HepG2 (cell line): ENCODE data around the gene MST1R. TPM values are rescaled to one million over a fixed set of nuclear protein-coding genes. Genes with fewer than 3 reads are reported as not detected.

Source experiments
- ATAC-seq: fragments of 200-7000 bp; cut with Tn5 transposase; 3 replicates; pipeline ENCODE4 v1.9.1; 2020; ENCODE audit warnings: mild to moderate bottlenecking, moderate library complexity
- BruUV-seq: library from RNA; stranded (reverse); fragments of 400-500 nt; replicated peaks from 2 replicates; lab custom pipeline; 2021; lab: Mats Ljungman, UMichigan
- CTCF ChIA-PET: fragments of 300-600 bp; formaldehyde crosslinking; extraction: SDS; loops from one replicate; lab custom pipeline; 2021; ENCODE audit warnings: low total read pairs, inconsistent platforms, low intra/inter-chr PET ratio; lab: Yijun Ruan, JAX
- POLR2A ChIA-PET: fragments of 350-600 bp; sonication (Branson Sonifier 250); formaldehyde crosslinking; loops from one replicate; lab custom pipeline; 2020; ENCODE audit warnings: antibody characterized with exemption, inconsistent platforms; lab: Yijun Ruan, JAX
- DNase-seq: peaks from one replicate; pipeline ENCODE4 v3.0.0-alpha.2; 2015; ENCODE audit warnings: low spot score
- FAIRE-seq: peaks from 3 replicates; lab custom pipeline; 2011; peaks lifted over from hg19 to GRCh38; lab: Jason Lieb, UNC
- H2AFZ ChIP-seq: one replicate; pipeline ENCODE4 v1.6.1; 2011; ENCODE audit warnings: low read length, inconsistent platforms
- H3K27ac ChIP-seq: fragments of 300-600 bp; 3 replicates; pipeline ENCODE4 v1.8.0; 2011; ENCODE audit warnings: mixed run types, mild to moderate bottlenecking, mixed read lengths, low read length, inconsistent platforms; ENCODE audit not compliant: insufficient read depth; ENCODE audit errors: extremely low read length
- H3K27me3 ChIP-seq, 2 experiments: fragments of 200-600 bp in 1 of 2; 2 replicates in 1 of 2; 3 replicates in 1 of 2; pipeline versions ENCODE4 v1.6.0 to v1.8.0; 2011; ENCODE audit warnings: low read length in 2 of 2, mild to moderate bottlenecking in 2 of 2, moderate library complexity in 2 of 2, inconsistent platforms in 1 of 2; ENCODE audit not compliant: insufficient read depth in 2 of 2, control insufficient read depth in 1 of 2
- H3K36me3 ChIP-seq, 2 experiments: fragments of 200-600 bp in 1 of 2; replicated peaks in 1 of 2; 2 replicates in 1 of 2; 3 replicates in 1 of 2; pipeline versions ENCODE4 v1.5.1 to v1.8.0; 2011; ENCODE audit warnings: low read length in 2 of 2, inconsistent platforms in 1 of 2; ENCODE audit not compliant: insufficient read depth in 2 of 2, control insufficient read depth in 1 of 2
- H3K4me1 ChIP-seq: 2 replicates; pipeline ENCODE4 v1.5.1; 2012; ENCODE audit warnings: low read length, inconsistent platforms; ENCODE audit not compliant: insufficient read depth
- H3K4me2 ChIP-seq: 2 replicates; pipeline ENCODE4 v1.6.0; 2011; ENCODE audit warnings: low read depth, low read length, inconsistent platforms
- H3K4me3 ChIP-seq, 3 experiments: fragments of 200-600 bp in 1 of 3; sonication (generic), shearing (Covaris generic) in 1 of 3; replicated peaks in 1 of 3; 2 replicates each; pipeline ENCODE4 v1.5.1; 2011 to 2016; ENCODE audit warnings: low read length in 3 of 3, inconsistent platforms in 2 of 3, low read depth in 2 of 3, mild to moderate bottlenecking in 2 of 3, control low read depth in 1 of 3, mixed read lengths in 1 of 3; ENCODE audit not compliant: insufficient read depth in 1 of 3
- H3K79me2 ChIP-seq: one replicate; pipeline ENCODE4 v1.6.1; 2011; ENCODE audit warnings: low read length, inconsistent platforms; ENCODE audit not compliant: insufficient read depth
- H3K9ac ChIP-seq: 2 replicates; pipeline ENCODE4 v1.6.0; 2011; ENCODE audit warnings: mild to moderate bottlenecking, low read depth, low read length, inconsistent platforms; ENCODE audit not compliant: insufficient read depth
- H3K9me3 ChIP-seq: 2 replicates; pipeline ENCODE4 v1.5.1; 2012; ENCODE audit warnings: mild to moderate bottlenecking, low read length
- H4K20me1 ChIP-seq: 2 replicates; pipeline ENCODE4 v1.6.0; 2011; ENCODE audit warnings: inconsistent platforms, mild to moderate bottlenecking, low read length, moderate library complexity; ENCODE audit not compliant: insufficient read depth
- CCDC6 ChIP-seq: sonication (generic); formaldehyde crosslinking; IDR thresholded peaks from 2 replicates; pipeline ENCODE4 v1.8.1; 2022; ENCODE audit warnings: mild to moderate bottlenecking, missing genetic modification reagents, moderate library complexity
- EED ChIP-seq: sonication (generic); formaldehyde crosslinking; IDR thresholded peaks from 2 replicates; pipeline ENCODE4 v1.5.0; 2020; ENCODE audit warnings: mild to moderate bottlenecking, missing genetic modification reagents
- ERF ChIP-seq: IDR thresholded peaks from 2 replicates; pipeline ENCODE4 v1.6.1; 2018; ENCODE audit warnings: missing biosample characterization, missing genetic modification reagents
- GATAD1 ChIP-seq: IDR thresholded peaks from 2 replicates; pipeline ENCODE4 v1.6.1; 2016; ENCODE audit warnings: missing genetic modification reagents, missing compliant biosample characterization
- GRHL1 ChIP-seq: sonication (generic); formaldehyde crosslinking; conservative IDR thresholded peaks from 2 replicates; pipeline ENCODE4 v1.8.0; 2022; ENCODE audit warnings: missing genetic modification reagents
- MED13 ChIP-seq: sonication (generic); formaldehyde crosslinking; IDR thresholded peaks from 2 replicates; pipeline ENCODE4 v1.5.0; 2020; ENCODE audit warnings: missing genetic modification reagents
- MNT ChIP-seq: fragments of 450-650 bp; IDR thresholded peaks from 2 replicates; pipeline ENCODE4 v1.6.1; 2016
- SNAPC2 ChIP-seq: sonication (generic); formaldehyde crosslinking; IDR thresholded peaks from 2 replicates; pipeline ENCODE4 v1.8.1; 2022; ENCODE audit warnings: mild to moderate bottlenecking, missing genetic modification reagents
- TBL1XR1 ChIP-seq: fragments of 150-350 bp; IDR thresholded peaks from 2 replicates; pipeline ENCODE4 v1.6.1; 2014; ENCODE audit warnings: borderline replicate concordance, low read length; ENCODE audit not compliant: partially characterized antibody
- TEAD3 ChIP-seq: optimal IDR thresholded peaks from 2 replicates; pipeline ENCODE3; 2016; ENCODE audit warnings: borderline replicate concordance
- TIGD3 ChIP-seq: sonication (generic); formaldehyde crosslinking; IDR thresholded peaks from 2 replicates; pipeline ENCODE4 v1.5.1; 2020; ENCODE audit warnings: mild to moderate bottlenecking, missing genetic modification reagents, borderline replicate concordance
- ZBED4 ChIP-seq: sonication (generic); formaldehyde crosslinking; IDR thresholded peaks from 2 replicates; pipeline ENCODE4 v1.4.0; 2020; ENCODE audit warnings: missing genetic modification reagents, borderline replicate concordance
- ZNF496 ChIP-seq: sonication (generic); formaldehyde crosslinking; IDR thresholded peaks from 2 replicates; pipeline ENCODE4 v1.8.1; 2023; ENCODE audit warnings: mild to moderate bottlenecking, moderate library complexity, missing genetic modification reagents; ENCODE audit not compliant: insufficient replicate concordance
- ZSCAN21 ChIP-seq: sonication (generic); formaldehyde crosslinking; IDR thresholded peaks from 2 replicates; pipeline ENCODE4 v1.8.0; 2022; ENCODE audit warnings: mild to moderate bottlenecking, missing genetic modification reagents, moderate library complexity, borderline replicate concordance
- WGBS: methylation state at CpG from one replicate; pipeline ENCODE4 v1.1.6; 2017; ENCODE audit warnings: low lambda C conversion rate; 5-methylcytosine and 5-hydroxymethylcytosine counted together
- in situ Hi-C: cut with HindIII; loops from 2 replicates; pipeline ENCODE4 v1.10.0; 2017; ENCODE audit warnings: low pct_unique_long_range_greater_than_20kb; ENCODE audit not compliant: extremely low pct_ligation_motif_present
- intact Hi-C: fragments of 100-400 bp; cut with micrococcal nuclease; formaldehyde crosslinking; loops from one replicate; pipeline ENCODE4 v1.10.0; 2022; ENCODE audit not compliant: unreplicated experiment
- polyA plus RNA-seq, 8 experiments: library from polyadenylated mRNA; depleted of rRNA in 3 of 8; stranded (reverse) in 7 of 8; unstranded in 1 of 8; fragments of >200 nt; fragmentation: Illumina TruSeq in 4 of 8; extraction: Trizol in 4 of 8; gene quantifications; 2 replicates each; pipeline versions ENCODE4 v1.2.1 to v1.2.3, GENCODE V29; 2011 to 2016; ENCODE audit warnings: low read depth in 4 of 8, missing spikeins in 1 of 8, mixed read lengths in 1 of 8; ENCODE audit not compliant: insufficient read depth in 1 of 8
- total RNA-seq, 5 experiments: library from RNA; depleted of rRNA; stranded (reverse); fragments of >200 nt; fragmentation: Illumina TruSeq; extraction: Trizol; gene quantifications; 2 replicates each; pipeline ENCODE4 v1.2.3, GENCODE V29; 2016; ENCODE audit warnings: low read depth in 1 of 5

The MST1R gene
- total and polyA plus RNA-seq, 2 of the 13 experiments (the other 11 are each of a cell fraction or from before 2014, with no cell fraction given), result 0.11 to 0.77 TPM

GRCh38 chr3:49839193-49839809 lies 64.4 kb downstream of the MST1R start:
- intact Hi-C loops (loop anchor here (1.0 kb wide), 2 partner anchors 37 to 136 kb away; no protein-coding TSS in a partner anchor), in situ Hi-C loops (loop anchor here (5.0 kb wide), 1 partner anchor 137 kb away; no protein-coding TSS in a partner anchor)
- no peak overlapping the region for H3K9ac ChIP-seq
- ATAC-seq (peak; percentile 81), FAIRE-seq (peak; percentile 61), DNase-seq (peak; percentile 63)
- H3K9me3 ChIP-seq, result no peaks in the 10 kb centered on the region
- no peak overlapping the region for H3K4me3 ChIP-seq
- no peaks in the 10 kb centered on the region for H3K79me2 ChIP-seq
- H3K27me3 ChIP-seq, result no peaks in the 10 kb centered on the region
- H2AFZ ChIP-seq, result no peak overlapping the region
- ChIA-PET POLR2A (interaction anchor here (0.8 to 1.2 kb wide), 3 partner anchors 22 to 299 kb away, joined by 3 to 4 read pairs (median 3); partner anchors contain the start of gene IP6K1), CTCF (interaction anchor here (0.8 to 1.9 kb wide), 4 partner anchors 37 to 135 kb away, joined by 3 to 27 read pairs (median 9); partner anchors contain the start of gene INKA1)
- no peak overlapping the region for H3K4me2 ChIP-seq
- peaks cover 30% of the 10 kb centered on the region for H3K4me1 ChIP-seq
- H4K20me1 ChIP-seq, result no peaks in the 10 kb centered on the region
- BruUV-seq, result no TSS peak
- no peak overlapping the region for H3K27ac ChIP-seq
- peaks cover 5 to 34% of the 10 kb centered on the region in 2 experiments; a peak in 4 of 5 replicates for H3K36me3 ChIP-seq
- 59% methylated on average over 5 of the region's 6 CpGs for WGBS
- TF ChIP-seq TIGD3 (CRISPR knock-in tag) (no peak), ERF (CRISPR knock-in tag) (0 out of 2 replicates have a peak, but pooled peaks have one; percentile 35), ZSCAN21 (CRISPR knock-in tag) (no peak), ZBED4 (CRISPR knock-in tag) (no peak), MNT (no peak), MED13 (no peak), ZNF496 (CRISPR knock-in tag) (no peak), CCDC6 (CRISPR knock-in tag) (no peak), SNAPC2 (no peak), GRHL1 (CRISPR knock-in tag) (no peak), GATAD1 (CRISPR knock-in tag) (0 out of 2 replicates have a peak, but pooled peaks have one; percentile 21), TBL1XR1 (no peak), TEAD3 (CRISPR knock-in tag) (peak; percentile 19), EED (CRISPR knock-in tag) (no peak)
